Vagina (tissue), 2 donors: Measurements from ENCODE around the gene AGBL1. TPM values are rescaled to one million over a fixed set of nuclear protein-coding genes. Genes with fewer than 3 reads are reported as not detected.

Experiments used
- DNase-seq, 2 donors: peaks; one replicate each; pipeline ENCODE4 v3.0.0-alpha.2; 2017; ENCODE audit errors: extremely low spot score in 2 of 2
- H3K27ac ChIP-seq: fragments of 200-600 bp; sonication (generic); one replicate; pipeline ENCODE4 v1.5.1; 2019
- H3K27me3 ChIP-seq: fragments of 200-600 bp; sonication (generic); one replicate; pipeline ENCODE4 v1.5.1; 2019
- H3K36me3 ChIP-seq, 2 donors: fragments of 200-600 bp; sonication (generic); one replicate each; pipeline ENCODE4 v1.5.1; 2017 to 2019
- H3K4me1 ChIP-seq: fragments of 200-600 bp; sonication (generic); one replicate; pipeline ENCODE4 v1.5.1; 2019
- H3K4me3 ChIP-seq, 2 donors: fragments of 200-600 bp; sonication (generic); 1 replicate in 1 of 2; 2 replicates in 1 of 2; pipeline ENCODE4 v1.5.1; 2016 to 2019
- H3K9me3 ChIP-seq: fragments of 200-600 bp; sonication (generic); one replicate; pipeline ENCODE4 v1.5.1; 2019
- CTCF ChIP-seq, 3 experiments: fragments of 450-650 bp in 2 of 3; fragments of 200-600 bp in 1 of 3; sonication (generic) in 1 of 3; IDR thresholded peaks; one replicate each; pipeline ENCODE4 v1.5.1; 2017 to 2019; ENCODE audit warnings: antibody characterized with exemption in 3 of 3, mild to moderate bottlenecking in 2 of 3, moderate library complexity in 2 of 3
- POLR2A ChIP-seq, 2 donors: fragments of 450-650 bp; IDR thresholded peaks; one replicate each; pipeline ENCODE4 v1.6.1; 2017; ENCODE audit warnings: antibody characterized with exemption in 2 of 2, mild to moderate bottlenecking in 2 of 2, moderate library complexity in 2 of 2
- POLR2AphosphoS5 ChIP-seq, 2 donors: sonication (generic); formaldehyde crosslinking; IDR thresholded peaks; one replicate each; pipeline ENCODE4 v1.9.0; 2017; ENCODE audit warnings: antibody characterized with exemption in 2 of 2, mild to moderate bottlenecking in 2 of 2, low read depth in 1 of 2; ENCODE audit not compliant: insufficient read depth in 1 of 2
- intact Hi-C: fragments of 100-400 bp; cut with DNase I; formaldehyde crosslinking; loops from one replicate; pipeline ENCODE4 v1.15.1; 2023
- total RNA-seq: library from RNA; depleted of rRNA; stranded (reverse); fragments of >200 nt; gene quantifications from one replicate; pipeline ENCODE4 v1.2.3, GENCODE V29; 2016

AGBL1 gene
- total RNA-seq, 1 donor from 2014 or later = not detected

GRCh38 chr15:86165265-86166211 lies 85.9 kb downstream of the AGBL1 start:
- H3K27me3 ChIP-seq = no peaks in the 10 kb centered on the region
- peak overlapping the region; percentile 62 for H3K27ac ChIP-seq
- DNase-seq = no peak
- H3K4me1 ChIP-seq = peaks cover 19% of the 10 kb centered on the region
- no peaks in the 10 kb centered on the region for H3K9me3 ChIP-seq
- no peak overlapping the region for H3K4me3 ChIP-seq
- H3K36me3 ChIP-seq = no peaks in the 10 kb centered on the region
- intact Hi-C loops = no loop called here
- TF ChIP-seq POLR2AphosphoS5 (IDR thresholded peaks at IDR 0.05; ENCODE audit: insufficient read depth in 1 of 2, low read depth in 1 of 2) (no peak), POLR2A (IDR thresholded peaks at IDR 0.05) (no peak), CTCF (IDR thresholded peaks at IDR 0.05) (no peak)

- intact Hi-C loops = no loop called here
- H3K4me3 ChIP-seq = no peak overlapping the region
- no peak overlapping the region for H3K27ac ChIP-seq
- TF ChIP-seq POLR2AphosphoS5 (IDR thresholded peaks at IDR 0.05; ENCODE audit: insufficient read depth in 1 of 2, low read depth in 1 of 2) (no peak), CTCF (IDR thresholded peaks at IDR 0.05) (no peak), POLR2A (IDR thresholded peaks at IDR 0.05) (no peak)
- H3K9me3 ChIP-seq = no peaks in the 10 kb centered on the region
- DNase-seq = no peak
- H3K36me3 ChIP-seq = no peaks in the 10 kb centered on the region
- peaks cover 19% of the 10 kb centered on the region for H3K4me1 ChIP-seq
- H3K27me3 ChIP-seq = no peaks in the 10 kb centered on the region
Observed at GRCh38 chr15:86167841-86168240, 88.2 kb downstream of the AGBL1 start.

GRCh38 chr15:86178845-86179244 lies 99.2 kb downstream of the AGBL1 start:
- TF ChIP-seq CTCF (IDR thresholded peaks at IDR 0.05) = no peak
- TF ChIP-seq POLR2AphosphoS5 (IDR thresholded peaks at IDR 0.05; ENCODE audit: insufficient read depth in 1 of 2, low read depth in 1 of 2) = no peak
- no peak for TF ChIP-seq POLR2A (IDR thresholded peaks at IDR 0.05)
- no peak overlapping the region for H3K4me3 ChIP-seq
- DNase-seq = no peak
- H3K9me3 ChIP-seq = no peaks in the 10 kb centered on the region
- intact Hi-C loops = no loop called here
- H3K4me1 ChIP-seq = no peaks in the 10 kb centered on the region
- no peak overlapping the region for H3K27ac ChIP-seq
- no peaks in the 10 kb centered on the region for H3K36me3 ChIP-seq
- H3K27me3 ChIP-seq = no peaks in the 10 kb centered on the region

GRCh38 chr15:86183596-86184491 lies 104.2 kb downstream of the AGBL1 start:
- H3K4me3 ChIP-seq = no peak overlapping the region
- H3K4me1 ChIP-seq = no peaks in the 10 kb centered on the region
- no peaks in the 10 kb centered on the region for H3K27me3 ChIP-seq
- no peak overlapping the region for H3K27ac ChIP-seq
- no peak for DNase-seq
- TF ChIP-seq POLR2AphosphoS5 (IDR thresholded peaks at IDR 0.05; ENCODE audit: insufficient read depth in 1 of 2, low read depth in 1 of 2) (no peak), CTCF (IDR thresholded peaks at IDR 0.05) (no peak), POLR2A (IDR thresholded peaks at IDR 0.05) (no peak)
- intact Hi-C loops = no loop called here
- H3K36me3 ChIP-seq = no peaks in the 10 kb centered on the region
- H3K9me3 ChIP-seq = no peaks in the 10 kb centered on the region
